ENCODE results near the gene NAT10. TPM values are rescaled to one million over a fixed set of nuclear protein-coding genes. Genes with fewer than 3 reads are reported as not detected.
A peak's percentile ranks its signal among the peaks of the same experiment; 100 is the strongest.

NAT10 gene
- polyA plus RNA-seq, 4 donors = 8.9 to 36.3 (median 20.6) TPM

GRCh38 chr11:34148504-34149165 is 43.2 kb downstream of the NAT10 start:
- Histone ChIP-seq H3K27me3 (ENCODE audit: control insufficient read depth in 3 of 3, insufficient read depth in 3 of 3, low read length in 3 of 3) (no peaks in the 10 kb centered on the region), H3K27ac (ENCODE audit: low read depth in 1 of 3, low read length in 2 of 3) (no peak overlapping the region), H3K36me3 (ENCODE audit: control insufficient read depth in 3 of 3, insufficient read depth in 2 of 3, low read depth in 1 of 3, low read length in 3 of 3) (peaks cover 11 to 91% (median 30%) of the 10 kb centered on the region in 3 donors), H3K9me3 (ENCODE audit: control insufficient read depth in 2 of 2, insufficient read depth in 1 of 2, low read depth in 1 of 2, low read length in 1 of 2) (no peaks in the 10 kb centered on the region), H3K4me1 (ENCODE audit: control insufficient read depth in 3 of 3, insufficient read depth in 2 of 3, low read depth in 1 of 3, low read length in 2 of 3) (peaks cover 0 to 7% (median 2%) of the 10 kb centered on the region in 3 donors), H3K4me3 (ENCODE audit: low read depth in 1 of 3, low read length in 3 of 3) (no peak overlapping the region)
- no peak for DNase-seq
- 89 to 91% (median 91%) methylated on average over 16 of the region's 16 CpGs for WGBS, 3 donors
- FAIRE-seq = no peak

- Histone ChIP-seq H3K4me1 (ENCODE audit: control insufficient read depth in 3 of 3, insufficient read depth in 2 of 3, low read depth in 1 of 3, low read length in 2 of 3) (peaks cover 0 to 7% (median 2%) of the 10 kb centered on the region in 3 donors), H3K27ac (ENCODE audit: low read depth in 1 of 3, low read length in 2 of 3) (no peak overlapping the region), H3K36me3 (ENCODE audit: control insufficient read depth in 3 of 3, insufficient read depth in 2 of 3, low read depth in 1 of 3, low read length in 3 of 3) (peaks cover 11 to 93% (median 29%) of the 10 kb centered on the region in 3 donors), H3K27me3 (ENCODE audit: control insufficient read depth in 3 of 3, insufficient read depth in 3 of 3, low read length in 3 of 3) (no peaks in the 10 kb centered on the region), H3K4me3 (ENCODE audit: low read depth in 1 of 3, low read length in 3 of 3) (no peak overlapping the region), H3K9me3 (ENCODE audit: control insufficient read depth in 2 of 2, insufficient read depth in 1 of 2, low read depth in 1 of 2, low read length in 1 of 2) (no peaks in the 10 kb centered on the region)
- DNase-seq = no peak
- 90 to 95% (median 93%) methylated on average over 7 of the region's 7 CpGs for WGBS, 3 donors
- no peak for FAIRE-seq
These were observed 43.8 kb downstream of the NAT10 start for GRCh38 chr11:34149274-34149673.

GRCh38 chr11:34149786-34150185 is 44.4 kb downstream of the NAT10 start:
- 82 to 86% (median 83%) methylated on average over 11 to 13 of the region's 13 CpGs for WGBS, 3 donors
- Histone ChIP-seq H3K4me3 (ENCODE audit: low read depth in 1 of 3, low read length in 3 of 3) (no peak overlapping the region), H3K36me3 (ENCODE audit: control insufficient read depth in 3 of 3, insufficient read depth in 2 of 3, low read depth in 1 of 3, low read length in 3 of 3) (peaks cover 11 to 94% (median 24%) of the 10 kb centered on the region in 3 donors), H3K4me1 (ENCODE audit: control insufficient read depth in 3 of 3, insufficient read depth in 2 of 3, low read depth in 1 of 3, low read length in 2 of 3) (peaks cover 0 to 7% (median 2%) of the 10 kb centered on the region in 3 donors), H3K9me3 (ENCODE audit: control insufficient read depth in 2 of 2, insufficient read depth in 1 of 2, low read depth in 1 of 2, low read length in 1 of 2) (no peaks in the 10 kb centered on the region), H3K27ac (ENCODE audit: low read depth in 1 of 3, low read length in 2 of 3) (no peak overlapping the region), H3K27me3 (ENCODE audit: control insufficient read depth in 3 of 3, insufficient read depth in 3 of 3, low read length in 3 of 3) (no peaks in the 10 kb centered on the region)
- FAIRE-seq (no peak), DNase-seq (no peak)

GRCh38 chr11:34150494-34151151 is 45.2 kb downstream of the NAT10 start:
- peak overlapping the region in 1 of 3 donors; percentile 13 for H3K27ac ChIP-seq (ENCODE audit: low read depth in 1 of 3, low read length in 2 of 3)
- no peaks in the 10 kb centered on the region for H3K27me3 ChIP-seq (ENCODE audit: control insufficient read depth in 3 of 3, insufficient read depth in 3 of 3, low read length in 3 of 3)
- no peak overlapping the region for H3K4me3 ChIP-seq (ENCODE audit: low read depth in 1 of 3, low read length in 3 of 3)
- peaks cover 0 to 7% (median 2%) of the 10 kb centered on the region in 3 donors for H3K4me1 ChIP-seq (ENCODE audit: control insufficient read depth in 3 of 3, insufficient read depth in 2 of 3, low read depth in 1 of 3, low read length in 2 of 3)
- peaks cover 11 to 95% (median 24%) of the 10 kb centered on the region in 3 donors for H3K36me3 ChIP-seq (ENCODE audit: control insufficient read depth in 3 of 3, insufficient read depth in 2 of 3, low read depth in 1 of 3, low read length in 3 of 3)
- peak; percentile 35 to 67 for DNase-seq
- WGBS, 3 donors = 46 to 57% (median 53%) methylated on average over 6 of the region's 6 CpGs
- no peak for FAIRE-seq
- no peaks in the 10 kb centered on the region for H3K9me3 ChIP-seq (ENCODE audit: control insufficient read depth in 2 of 2, insufficient read depth in 1 of 2, low read depth in 1 of 2, low read length in 1 of 2)

GRCh38 chr11:34151166-34151565 is 45.7 kb downstream of the NAT10 start:
- Histone ChIP-seq H3K4me3 (ENCODE audit: low read depth in 1 of 3, low read length in 3 of 3) (no peak overlapping the region), H3K9me3 (ENCODE audit: control insufficient read depth in 2 of 2, insufficient read depth in 1 of 2, low read depth in 1 of 2, low read length in 1 of 2) (no peaks in the 10 kb centered on the region), H3K4me1 (ENCODE audit: control insufficient read depth in 3 of 3, insufficient read depth in 2 of 3, low read depth in 1 of 3, low read length in 2 of 3) (peaks cover 0 to 7% (median 2%) of the 10 kb centered on the region in 3 donors), H3K27ac (ENCODE audit: low read depth in 1 of 3, low read length in 2 of 3) (no peak overlapping the region), H3K27me3 (ENCODE audit: control insufficient read depth in 3 of 3, insufficient read depth in 3 of 3, low read length in 3 of 3) (no peaks in the 10 kb centered on the region), H3K36me3 (ENCODE audit: control insufficient read depth in 3 of 3, insufficient read depth in 2 of 3, low read depth in 1 of 3, low read length in 3 of 3) (peaks cover 11 to 95% (median 22%) of the 10 kb centered on the region in 3 donors)
- FAIRE-seq = no peak
- DNase-seq = no peak
- WGBS, 3 donors = 60 to 80% (median 72%) methylated on average over 5 of the region's 5 CpGs

GRCh38 chr11:34151916-34152845 is 46.8 kb downstream of the NAT10 start:
- WGBS, 3 donors = 88 to 90% (median 89%) methylated on average over 16 to 18 of the region's 18 CpGs
- Histone ChIP-seq H3K27ac (ENCODE audit: low read depth in 1 of 3, low read length in 2 of 3) (no peak overlapping the region), H3K9me3 (ENCODE audit: control insufficient read depth in 2 of 2, insufficient read depth in 1 of 2, low read depth in 1 of 2, low read length in 1 of 2) (no peaks in the 10 kb centered on the region), H3K4me3 (ENCODE audit: low read depth in 1 of 3, low read length in 3 of 3) (no peak overlapping the region), H3K36me3 (ENCODE audit: control insufficient read depth in 3 of 3, insufficient read depth in 2 of 3, low read depth in 1 of 3, low read length in 3 of 3) (peaks cover 11 to 88% (median 16%) of the 10 kb centered on the region in 3 donors), H3K27me3 (ENCODE audit: control insufficient read depth in 3 of 3, insufficient read depth in 3 of 3, low read length in 3 of 3) (no peaks in the 10 kb centered on the region), H3K4me1 (ENCODE audit: control insufficient read depth in 3 of 3, insufficient read depth in 2 of 3, low read depth in 1 of 3, low read length in 2 of 3) (peaks cover 0 to 7% (median 2%) of the 10 kb centered on the region in 3 donors)
- DNase-seq (no peak), FAIRE-seq (no peak)

- WGBS, 3 donors = 77 to 87% (median 84%) methylated on average over 15 to 16 of the region's 16 CpGs
- no peaks in the 10 kb centered on the region for H3K27me3 ChIP-seq (ENCODE audit: control insufficient read depth in 3 of 3, insufficient read depth in 3 of 3, low read length in 3 of 3)
- no peak overlapping the region for H3K4me3 ChIP-seq (ENCODE audit: low read depth in 1 of 3, low read length in 3 of 3)
- no peak for FAIRE-seq
- DNase-seq = no peak
- no peak overlapping the region for H3K27ac ChIP-seq (ENCODE audit: low read depth in 1 of 3, low read length in 2 of 3)
- no peaks in the 10 kb centered on the region for H3K9me3 ChIP-seq (ENCODE audit: control insufficient read depth in 2 of 2, insufficient read depth in 1 of 2, low read depth in 1 of 2, low read length in 1 of 2)
- H3K36me3 ChIP-seq (ENCODE audit: control insufficient read depth in 3 of 3, insufficient read depth in 2 of 3, low read depth in 1 of 3, low read length in 3 of 3) = peaks cover 3 to 76% (median 8%) of the 10 kb centered on the region in 3 donors
- peaks cover 0 to 7% (median 2%) of the 10 kb centered on the region in 3 donors for H3K4me1 ChIP-seq (ENCODE audit: control insufficient read depth in 3 of 3, insufficient read depth in 2 of 3, low read depth in 1 of 3, low read length in 2 of 3)
These were observed 48.8 kb downstream of the NAT10 start for GRCh38 chr11:34154059-34154875.

Measured in small intestine (tissue), 7 donors.